WTC11 (cell line): ENCODE measurements around the gene CIAPIN1. TPM values are rescaled to one million over a fixed set of nuclear protein-coding genes. Genes with fewer than 3 reads are reported as not detected.
A peak's percentile ranks its signal among the peaks of the same experiment; 100 is the strongest.

Experiments used
- ATAC-seq: fragments of 200-7000 bp; cut with Tn5 transposase; 2 replicates; pipeline ENCODE4 v1.10.0; 2021; ENCODE audit warnings: mild to moderate bottlenecking, moderate library complexity
- CTCF ChIA-PET: fragments of 300-600 bp; sonication (Branson Sonifier 250); formaldehyde crosslinking; loops from one replicate; lab custom pipeline; 2021; ENCODE audit warnings: antibody characterized with exemption; lab: Charles Lee
- POLR2A ChIA-PET: fragments of 350-600 bp; sonication (Branson Sonifier 250); formaldehyde crosslinking; loops from one replicate; lab custom pipeline; 2021; ENCODE audit warnings: antibody characterized with exemption; lab: Charles Lee
- DNase-seq: peaks from one replicate; pipeline ENCODE4 v3.0.0; 2021; ENCODE audit warnings: low spot score
- H3K27ac Mint-ChIP-seq: 2 replicates; pipeline ENCODE4 v1.8.0; 2021; ENCODE audit warnings: mixed read lengths
- H3K27me3 Mint-ChIP-seq: 2 replicates; pipeline ENCODE4 v1.8.0; 2021; ENCODE audit warnings: low read depth, mild to moderate bottlenecking, moderate library complexity, mixed read lengths
- H3K36me3 Mint-ChIP-seq: 2 replicates; pipeline ENCODE4 v1.8.0; 2021; ENCODE audit warnings: mixed read lengths
- H3K4me1 Mint-ChIP-seq: 2 replicates; pipeline ENCODE4 v1.8.0; 2022; ENCODE audit warnings: mixed read lengths
- H3K4me3 Mint-ChIP-seq: 2 replicates; pipeline ENCODE4 v1.8.0; 2021; ENCODE audit warnings: mild to moderate bottlenecking, moderate library complexity, mixed read lengths
- H3K9me3 Mint-ChIP-seq: 2 replicates; pipeline ENCODE4 v1.8.0; 2021; ENCODE audit warnings: mixed read lengths
- ARID4B ChIP-seq: sonication (generic); formaldehyde crosslinking; IDR thresholded peaks from 2 replicates; pipeline ENCODE4 v1.8.0; 2023; ENCODE audit warnings: missing genetic modification reagents, mild to moderate bottlenecking, borderline replicate concordance
- CREM ChIP-seq: sonication (generic); formaldehyde crosslinking; IDR thresholded peaks from 2 replicates; pipeline ENCODE4 v1.8.1; 2022; ENCODE audit warnings: mild to moderate bottlenecking, missing genetic modification reagents, moderate library complexity
- E2F5 ChIP-seq: sonication (generic); formaldehyde crosslinking; IDR thresholded peaks from 2 replicates; pipeline ENCODE4 v1.8.1; 2022; ENCODE audit warnings: mild to moderate bottlenecking, moderate library complexity, missing genetic modification reagents
- ETV6 ChIP-seq: sonication (generic); formaldehyde crosslinking; IDR thresholded peaks from 2 replicates; pipeline ENCODE4 v1.8.1; 2022; ENCODE audit warnings: mild to moderate bottlenecking, missing genetic modification reagents
- FOXP1 ChIP-seq: sonication (generic); formaldehyde crosslinking; IDR thresholded peaks from 2 replicates; pipeline ENCODE4 v1.8.0; 2022; ENCODE audit warnings: missing genetic modification reagents, mild to moderate bottlenecking, moderate library complexity, borderline replicate concordance
- GTF2I ChIP-seq: fragments of 250-450 bp; sonication (Bioruptor Pico); conservative IDR thresholded peaks from 2 replicates; pipeline ENCODE4 v1.4.0; 2021; ENCODE audit warnings: mild to moderate bottlenecking
- NFYB ChIP-seq: sonication (generic); formaldehyde crosslinking; conservative IDR thresholded peaks from 2 replicates; pipeline ENCODE4 v1.8.0; 2022; ENCODE audit warnings: low read depth, missing genetic modification reagents
- NR2C2 ChIP-seq: sonication (generic); formaldehyde crosslinking; IDR thresholded peaks from 2 replicates; pipeline ENCODE4 v1.8.0; 2022; ENCODE audit warnings: mild to moderate bottlenecking, missing genetic modification reagents
- SP1 ChIP-seq: sonication (generic); formaldehyde crosslinking; conservative IDR thresholded peaks from 2 replicates; pipeline ENCODE4 v1.8.1; 2022; ENCODE audit warnings: missing genetic modification reagents
- total RNA-seq: library from RNA; stranded (reverse); gene quantifications from 3 replicates; pipeline ENCODE4 v1.2.3, GENCODE V29; 2021
- TF ChIP-seq, protein P1 (sequence below): sonication (generic); formaldehyde crosslinking; IDR thresholded peaks from 2 replicates; pipeline ENCODE4 v1.8.1; 2023; ENCODE audit warnings: mild to moderate bottlenecking, missing genetic modification reagents, borderline replicate concordance
- TF ChIP-seq, protein P2 (sequence below): sonication (generic); formaldehyde crosslinking; IDR thresholded peaks from 2 replicates; pipeline ENCODE4 v1.8.1; 2023; ENCODE audit warnings: mild to moderate bottlenecking, missing genetic modification reagents, moderate library complexity
- TF ChIP-seq, protein P3 (sequence below): sonication (generic); formaldehyde crosslinking; IDR thresholded peaks from 2 replicates; pipeline ENCODE4 v1.8.1; 2023; ENCODE audit warnings: mild to moderate bottlenecking, missing genetic modification reagents

The CIAPIN1 gene
- total RNA-seq, 1 experiment from 2014 or later, result 87.9 TPM

GRCh38 chr16:57447186-57447962 lies at the start of gene CIAPIN1, which contains the start of gene COQ9 (continued):
- TF ChIP-seq, protein P1, sequence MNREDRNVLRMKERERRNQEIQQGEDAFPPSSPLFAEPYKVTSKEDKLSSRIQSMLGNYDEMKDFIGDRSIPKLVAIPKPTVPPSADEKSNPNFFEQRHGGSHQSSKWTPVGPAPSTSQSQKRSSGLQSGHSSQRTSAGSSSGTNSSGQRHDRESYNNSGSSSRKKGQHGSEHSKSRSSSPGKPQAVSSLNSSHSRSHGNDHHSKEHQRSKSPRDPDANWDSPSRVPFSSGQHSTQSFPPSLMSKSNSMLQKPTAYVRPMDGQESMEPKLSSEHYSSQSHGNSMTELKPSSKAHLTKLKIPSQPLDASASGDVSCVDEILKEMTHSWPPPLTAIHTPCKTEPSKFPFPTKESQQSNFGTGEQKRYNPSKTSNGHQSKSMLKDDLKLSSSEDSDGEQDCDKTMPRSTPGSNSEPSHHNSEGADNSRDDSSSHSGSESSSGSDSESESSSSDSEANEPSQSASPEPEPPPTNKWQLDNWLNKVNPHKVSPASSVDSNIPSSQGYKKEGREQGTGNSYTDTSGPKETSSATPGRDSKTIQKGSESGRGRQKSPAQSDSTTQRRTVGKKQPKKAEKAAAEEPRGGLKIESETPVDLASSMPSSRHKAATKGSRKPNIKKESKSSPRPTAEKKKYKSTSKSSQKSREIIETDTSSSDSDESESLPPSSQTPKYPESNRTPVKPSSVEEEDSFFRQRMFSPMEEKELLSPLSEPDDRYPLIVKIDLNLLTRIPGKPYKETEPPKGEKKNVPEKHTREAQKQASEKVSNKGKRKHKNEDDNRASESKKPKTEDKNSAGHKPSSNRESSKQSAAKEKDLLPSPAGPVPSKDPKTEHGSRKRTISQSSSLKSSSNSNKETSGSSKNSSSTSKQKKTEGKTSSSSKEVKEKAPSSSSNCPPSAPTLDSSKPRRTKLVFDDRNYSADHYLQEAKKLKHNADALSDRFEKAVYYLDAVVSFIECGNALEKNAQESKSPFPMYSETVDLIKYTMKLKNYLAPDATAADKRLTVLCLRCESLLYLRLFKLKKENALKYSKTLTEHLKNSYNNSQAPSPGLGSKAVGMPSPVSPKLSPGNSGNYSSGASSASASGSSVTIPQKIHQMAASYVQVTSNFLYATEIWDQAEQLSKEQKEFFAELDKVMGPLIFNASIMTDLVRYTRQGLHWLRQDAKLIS (CRISPR knock-in tag), result no peak
- TF ChIP-seq NFYB, result no peak
- TF ChIP-seq E2F5 (CRISPR knock-in tag), result 0 out of 2 replicates have a peak, but pooled peaks have one; percentile 46
- TF ChIP-seq FOXP1 (CRISPR knock-in tag), result peak; percentile 71
- no peak for TF ChIP-seq NR2C2 (CRISPR knock-in tag)
- peak; percentile 84 for TF ChIP-seq SP1 (CRISPR knock-in tag)
- TF ChIP-seq CREM, result peak; percentile 90
- peak; percentile 94 for TF ChIP-seq ETV6
- TF ChIP-seq, protein P2, sequence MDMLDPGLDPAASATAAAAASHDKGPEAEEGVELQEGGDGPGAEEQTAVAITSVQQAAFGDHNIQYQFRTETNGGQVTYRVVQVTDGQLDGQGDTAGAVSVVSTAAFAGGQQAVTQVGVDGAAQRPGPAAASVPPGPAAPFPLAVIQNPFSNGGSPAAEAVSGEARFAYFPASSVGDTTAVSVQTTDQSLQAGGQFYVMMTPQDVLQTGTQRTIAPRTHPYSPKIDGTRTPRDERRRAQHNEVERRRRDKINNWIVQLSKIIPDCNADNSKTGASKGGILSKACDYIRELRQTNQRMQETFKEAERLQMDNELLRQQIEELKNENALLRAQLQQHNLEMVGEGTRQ, result peak; percentile 52

GRCh38 chr16:57493767-57494166 lies 46.6 kb upstream of the CIAPIN1 start:
- no peak overlapping the region for H3K4me3 Mint-ChIP-seq
- H3K36me3 Mint-ChIP-seq, result 0 out of 2 replicates have a peak, but pooled peaks cover 4% of the 10 kb centered on the region
- no peak overlapping the region for H3K27ac Mint-ChIP-seq
- H3K27me3 Mint-ChIP-seq, result peaks cover 4% of the 10 kb centered on the region; the same call in 1 of the 2 replicates
- ATAC-seq, result no peak
- DNase-seq, result no peak
- CTCF ChIA-PET, result no interaction called here
- H3K9me3 Mint-ChIP-seq, result peaks cover 8% of the 10 kb centered on the region
- POLR2A ChIA-PET, result no interaction called here
- TF ChIP-seq GTF2I (CRISPR knock-in tag) (no peak), SP1 (CRISPR knock-in tag) (no peak), ARID4B (no peak)
- TF ChIP-seq, protein P3, sequence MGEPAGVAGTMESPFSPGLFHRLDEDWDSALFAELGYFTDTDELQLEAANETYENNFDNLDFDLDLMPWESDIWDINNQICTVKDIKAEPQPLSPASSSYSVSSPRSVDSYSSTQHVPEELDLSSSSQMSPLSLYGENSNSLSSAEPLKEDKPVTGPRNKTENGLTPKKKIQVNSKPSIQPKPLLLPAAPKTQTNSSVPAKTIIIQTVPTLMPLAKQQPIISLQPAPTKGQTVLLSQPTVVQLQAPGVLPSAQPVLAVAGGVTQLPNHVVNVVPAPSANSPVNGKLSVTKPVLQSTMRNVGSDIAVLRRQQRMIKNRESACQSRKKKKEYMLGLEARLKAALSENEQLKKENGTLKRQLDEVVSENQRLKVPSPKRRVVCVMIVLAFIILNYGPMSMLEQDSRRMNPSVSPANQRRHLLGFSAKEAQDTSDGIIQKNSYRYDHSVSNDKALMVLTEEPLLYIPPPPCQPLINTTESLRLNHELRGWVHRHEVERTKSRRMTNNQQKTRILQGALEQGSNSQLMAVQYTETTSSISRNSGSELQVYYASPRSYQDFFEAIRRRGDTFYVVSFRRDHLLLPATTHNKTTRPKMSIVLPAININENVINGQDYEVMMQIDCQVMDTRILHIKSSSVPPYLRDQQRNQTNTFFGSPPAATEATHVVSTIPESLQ (CRISPR knock-in tag), result no peak
- no peaks in the 10 kb centered on the region for H3K4me1 Mint-ChIP-seq
